Superior temporal gyrus (tissue), 1 donor: Measurements from ENCODE around the gene OR4D2.

Source experiments
- DNase-seq: peaks from one replicate; pipeline ENCODE4 v3.0.0-alpha.2; 2016; ENCODE audit errors: extremely low spot score

Gene OR4D2

GRCh38 chr17:58207451-58207850, 40.7 kb downstream of the OR4D2 start:
- DNase-seq, result no peak

DNA sequence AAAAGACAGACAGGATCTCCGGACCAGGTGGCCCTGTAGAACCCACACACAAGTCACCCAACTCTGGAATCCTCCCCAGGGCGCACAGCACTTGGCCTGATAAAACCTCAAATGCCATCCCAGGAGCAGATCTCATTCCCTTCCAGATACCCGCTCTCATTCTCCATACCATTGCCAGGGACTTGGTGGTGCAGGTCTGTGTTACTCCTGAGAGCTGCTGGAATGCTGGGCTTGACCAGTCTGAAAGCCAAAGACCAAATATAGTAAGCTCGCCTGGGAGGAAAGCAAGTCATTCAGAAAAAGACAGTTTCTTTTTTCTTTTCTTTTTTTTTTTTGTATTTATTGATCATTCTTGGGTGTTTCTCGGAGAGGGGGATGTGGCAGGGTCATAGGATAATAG, 41.6 kb downstream of the OR4D2 start:
- DNase-seq, result no peak

- DNase-seq, result no peak
Observed at GRCh38 chr17:58210922-58211321, 44.1 kb downstream of the OR4D2 start.

DNA sequence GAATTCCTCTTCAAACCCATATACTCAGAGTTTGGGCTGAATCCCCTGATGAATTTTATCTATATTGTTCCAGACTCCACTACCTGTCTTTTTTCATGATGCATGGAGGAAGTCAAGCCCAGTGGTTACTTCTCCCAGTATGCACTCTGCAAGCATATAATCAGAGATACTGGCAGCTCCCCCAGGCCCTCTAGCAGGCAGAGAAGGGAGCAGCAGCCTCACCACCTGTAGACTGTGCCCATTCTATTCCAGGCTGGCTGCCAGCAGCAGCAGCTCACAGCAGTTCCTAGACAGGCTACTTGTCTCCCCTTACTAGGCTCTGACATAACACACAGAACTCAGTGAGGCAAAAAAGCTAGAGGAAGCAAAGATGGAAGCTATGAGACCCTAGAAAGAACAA, 48.9 kb downstream of the OR4D2 start:
- no peak for DNase-seq

- no peak for DNase-seq
Observed at GRCh38 chr17:58217766-58218165, 51.0 kb downstream of the OR4D2 start.

- DNase-seq, result peak; percentile 94
Observed at GRCh38 chr17:58219007-58219788, 52.4 kb downstream of the OR4D2 start, which contains the start of gene MKS1. TSS of gene MKS1 (minus strand) at chr17:58219255. CDS start at chr17:58219230, 25 bp downstream.

GRCh38 chr17:58219789-58220183, 53.0 kb downstream of the OR4D2 start:
- no peak for DNase-seq
